COLO668 (cell line): Measurements from ENCODE around the gene SLC35F3.
"Not testable (repeated sequence)": the region's sequence is repeated elsewhere in the genome, so short reads cannot be mapped to it uniquely, and the experiment has no call there.

ENCODE experiments used
- DNase-seq: peaks from one replicate; lab custom pipeline; 2025; ENCODE audit not compliant: unreplicated experiment; lab: John Stamatoyannopoulos, UW

SLC35F3 gene

DNA sequence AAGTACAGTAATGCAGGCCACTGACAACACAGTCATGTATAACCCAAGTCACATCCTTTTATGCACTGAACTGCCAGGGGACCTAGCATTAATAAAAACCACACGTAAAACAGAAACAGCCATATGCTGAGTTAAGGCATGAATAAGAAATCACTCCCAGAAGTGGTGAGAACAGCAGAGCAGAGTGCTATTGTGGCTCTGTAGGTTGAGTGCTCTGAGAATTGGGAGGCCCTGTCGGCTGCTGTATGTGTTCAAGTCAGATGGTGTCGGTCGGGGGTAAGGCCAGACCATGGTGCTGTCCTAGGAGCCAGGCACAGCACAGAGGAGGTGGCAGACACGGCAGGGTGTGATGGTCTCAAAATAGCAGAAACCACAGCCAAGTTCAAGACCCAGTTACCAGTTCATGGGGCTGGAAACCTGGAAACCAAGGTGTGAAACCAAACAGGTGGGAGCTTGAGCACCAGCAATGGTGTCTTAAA lies 342.2 kb downstream of the SLC35F3 start:
- DNase-seq = no peak

DNA sequence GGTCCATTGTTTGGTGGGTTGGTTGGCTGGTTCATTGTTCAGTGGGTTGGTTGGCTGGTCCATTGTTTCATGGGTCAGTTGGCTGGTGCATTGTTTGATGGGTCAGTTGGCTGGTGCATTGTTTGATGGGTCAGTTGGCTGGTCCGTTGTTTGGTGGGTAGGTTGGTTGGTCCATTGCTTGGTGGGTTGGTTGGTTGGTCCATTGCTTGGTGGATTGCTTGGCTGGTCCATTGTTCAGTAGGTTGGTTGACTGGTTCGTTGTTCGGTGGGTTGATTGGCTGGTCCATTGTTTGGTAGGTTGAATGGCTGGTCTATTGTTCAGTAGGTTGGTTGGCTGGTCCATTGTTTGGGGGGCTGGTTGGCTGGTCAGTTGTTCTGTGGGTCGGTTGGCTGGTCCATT lies 343.3 kb downstream of the SLC35F3 start:
- not testable (repeated sequence) for DNase-seq

DNA sequence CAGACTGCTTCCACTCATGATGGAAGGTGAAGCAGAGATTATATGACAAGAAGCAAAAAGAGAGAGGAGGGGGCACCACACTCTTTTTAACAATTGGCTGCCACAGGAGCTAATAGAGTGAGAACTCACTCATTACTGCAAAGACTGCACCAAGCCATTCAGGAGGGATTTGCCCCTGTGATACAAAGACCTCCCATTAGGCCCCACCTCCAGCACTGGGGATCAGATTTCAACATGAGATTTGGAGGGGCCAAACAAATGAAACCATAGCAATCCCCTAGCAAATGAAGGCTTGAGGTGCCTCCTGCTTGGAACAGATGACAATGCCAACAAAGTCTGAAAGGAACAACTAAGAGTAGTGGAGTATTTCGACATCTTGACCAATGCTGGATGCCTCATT lies 346.3 kb downstream of the SLC35F3 start:
- DNase-seq = no peak

DNA sequence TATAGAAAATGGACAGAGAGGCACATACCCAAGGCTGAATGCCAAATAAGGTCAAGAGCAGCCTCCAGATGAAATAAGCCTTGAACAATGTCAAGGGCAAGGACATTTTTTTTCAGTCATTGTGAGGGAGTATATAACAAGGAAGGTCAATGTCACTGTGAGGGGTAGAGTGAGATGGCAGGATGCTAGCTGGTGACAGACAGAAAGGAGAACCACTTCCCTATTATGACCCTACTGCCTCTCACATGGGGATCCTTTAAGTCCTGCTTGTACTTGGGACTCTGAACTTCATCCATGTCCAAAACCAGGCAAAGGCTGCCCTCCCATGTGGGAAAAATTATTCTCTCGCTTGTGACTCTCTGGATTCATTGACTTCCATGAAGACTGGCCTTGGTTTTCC lies 349.3 kb downstream of the SLC35F3 start:
- DNase-seq = no peak

DNA sequence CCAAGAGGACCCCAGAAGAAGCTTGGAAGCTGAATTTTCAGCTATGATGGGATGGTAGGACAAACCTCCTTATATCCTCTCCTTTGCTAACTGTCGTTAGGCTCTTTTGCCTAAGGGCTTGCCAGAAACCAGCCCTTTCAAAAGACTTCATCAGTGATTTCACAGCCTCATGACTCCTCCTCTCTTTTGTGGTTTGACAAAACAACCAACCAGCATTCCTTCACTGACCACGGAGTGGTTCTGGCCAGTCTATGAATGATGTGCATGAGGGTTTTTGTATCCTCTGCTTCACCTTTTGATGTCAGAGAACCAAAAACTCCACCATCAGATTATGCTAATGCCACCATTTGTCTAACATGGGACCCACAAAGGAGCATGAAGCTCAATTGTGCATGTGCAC lies 351.9 kb downstream of the SLC35F3 start:
- no peak for DNase-seq

DNA sequence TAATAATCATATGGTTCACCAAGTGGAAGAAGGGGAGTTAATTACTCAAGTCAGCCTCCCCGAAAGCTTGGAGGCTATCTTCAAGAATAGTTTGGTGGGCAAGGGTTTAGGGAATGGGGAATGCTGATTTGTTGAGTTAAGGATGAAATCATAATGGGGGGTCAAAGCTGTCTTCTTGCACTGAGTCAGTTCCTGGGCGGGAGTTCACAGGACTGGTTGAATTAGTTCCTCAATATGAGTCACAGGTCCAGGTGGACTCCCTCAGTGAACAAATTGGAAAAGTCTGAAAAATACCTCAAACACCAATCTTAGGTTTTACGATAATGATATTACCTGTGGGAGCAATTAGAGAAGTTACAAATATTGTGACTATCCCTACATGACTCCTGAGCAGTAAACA lies 353.6 kb downstream of the SLC35F3 start:
- DNase-seq = no peak

DNA sequence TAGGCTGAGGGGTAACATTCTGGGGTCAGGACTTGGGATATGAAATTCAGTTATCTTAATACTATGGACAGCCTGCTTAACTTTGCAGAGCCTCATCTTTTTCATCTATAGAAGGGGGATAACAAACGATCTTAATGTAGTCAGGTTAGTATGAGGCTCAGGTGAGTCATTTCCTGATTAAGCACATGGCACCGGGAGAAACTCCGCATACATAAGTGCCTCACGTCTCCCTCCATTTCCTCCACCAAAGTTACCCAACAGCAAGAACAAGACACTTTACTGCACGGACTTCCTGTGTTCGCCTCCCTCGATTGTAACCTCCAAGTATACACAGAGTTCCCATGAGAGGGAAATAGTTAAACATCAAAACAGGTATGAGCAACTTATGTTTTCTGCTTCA lies 356.1 kb downstream of the SLC35F3 start:
- DNase-seq = no peak

DNA sequence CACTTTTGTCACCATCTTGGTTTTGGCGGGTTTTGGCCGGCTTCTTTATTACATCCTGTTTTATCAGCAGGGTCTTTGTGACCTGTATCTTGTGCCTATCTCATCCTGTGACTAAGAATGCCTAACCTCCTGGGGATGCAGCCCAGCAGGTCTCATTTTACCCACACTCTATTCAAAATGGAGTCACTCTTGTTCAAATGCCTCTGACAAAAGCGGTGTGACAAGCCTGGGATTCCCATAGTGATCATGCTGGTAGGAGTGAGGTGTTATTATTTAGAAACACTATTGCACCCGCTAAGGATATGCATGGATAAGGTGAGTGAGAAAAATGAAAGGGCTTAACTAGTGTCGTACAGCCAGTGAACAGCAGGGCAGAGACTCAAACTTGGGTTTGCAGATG lies 357.1 kb downstream of the SLC35F3 start:
- DNase-seq = no peak

DNA sequence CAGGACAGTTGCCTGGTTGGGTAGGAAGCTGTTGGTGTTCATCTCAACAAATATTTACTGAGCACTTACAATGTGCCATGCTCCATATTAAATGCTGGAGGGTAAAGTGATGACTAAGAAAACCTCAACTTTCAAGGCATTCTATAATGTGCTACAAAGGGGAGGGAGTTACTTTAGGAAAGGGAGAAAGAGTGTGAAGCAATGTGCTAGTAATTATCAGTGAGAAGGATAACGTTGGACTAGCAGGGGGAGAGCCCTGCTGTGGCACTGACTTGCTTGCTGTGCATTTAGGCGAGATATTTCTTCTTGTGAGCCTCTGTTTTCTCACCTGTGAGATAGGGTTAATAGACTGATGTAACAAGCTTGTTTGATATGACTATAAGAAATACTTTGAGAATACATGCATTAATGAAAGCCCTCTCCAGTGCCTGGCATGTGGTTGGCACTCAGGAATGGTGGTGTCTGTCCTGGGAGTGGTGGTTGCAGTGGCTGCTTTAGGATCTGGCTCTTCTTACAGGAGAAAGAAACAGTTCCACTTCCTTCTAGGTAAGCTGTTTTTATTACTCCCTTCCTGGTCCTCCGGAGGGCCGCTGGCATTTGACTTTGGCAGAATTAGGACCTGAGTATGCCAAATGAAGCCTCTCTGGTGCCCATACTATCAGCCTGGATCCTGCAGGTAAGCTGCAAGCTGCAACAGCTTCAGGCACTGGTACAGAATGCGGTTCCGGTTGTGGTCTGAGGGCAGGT lies 357.7 kb downstream of the SLC35F3 start:
- DNase-seq = no peak

DNA sequence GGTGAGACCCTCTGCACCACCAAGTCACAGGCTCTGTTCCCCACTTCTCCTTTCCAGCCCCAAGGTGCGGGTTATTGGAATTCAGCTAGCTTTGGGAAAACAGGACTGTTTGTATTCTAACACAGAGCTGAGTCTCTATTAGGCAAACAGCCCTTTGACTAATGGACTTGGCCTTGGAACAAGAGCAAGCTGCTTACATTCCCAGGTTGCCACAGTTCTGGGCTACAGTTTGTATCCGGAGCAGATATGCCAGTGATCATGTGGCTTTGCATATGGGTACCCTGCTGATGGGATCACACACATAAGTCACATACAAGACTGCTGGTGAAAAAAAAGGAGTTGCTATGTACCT lies 358.3 kb downstream of the SLC35F3 start:
- no peak for DNase-seq

DNA sequence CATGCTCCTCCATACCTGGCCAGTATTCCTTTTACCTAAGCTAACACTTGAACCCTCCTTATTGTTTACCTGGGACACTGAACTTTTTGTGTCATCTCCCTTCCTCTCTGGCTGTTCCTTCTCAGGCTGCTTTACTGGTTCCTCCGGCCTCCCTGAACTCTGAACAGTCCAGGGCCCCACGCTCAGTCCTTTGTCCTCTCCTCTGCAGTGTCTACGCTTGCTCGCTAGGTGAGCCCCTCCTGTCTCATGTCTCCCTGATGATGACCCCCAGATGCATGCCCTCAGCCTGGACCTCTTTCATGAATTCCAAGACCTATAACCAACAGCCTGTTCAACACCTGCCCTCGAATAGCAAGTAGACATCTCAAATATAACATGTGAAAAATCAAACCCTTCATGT lies 360.4 kb downstream of the SLC35F3 start:
- DNase-seq = no peak

DNA sequence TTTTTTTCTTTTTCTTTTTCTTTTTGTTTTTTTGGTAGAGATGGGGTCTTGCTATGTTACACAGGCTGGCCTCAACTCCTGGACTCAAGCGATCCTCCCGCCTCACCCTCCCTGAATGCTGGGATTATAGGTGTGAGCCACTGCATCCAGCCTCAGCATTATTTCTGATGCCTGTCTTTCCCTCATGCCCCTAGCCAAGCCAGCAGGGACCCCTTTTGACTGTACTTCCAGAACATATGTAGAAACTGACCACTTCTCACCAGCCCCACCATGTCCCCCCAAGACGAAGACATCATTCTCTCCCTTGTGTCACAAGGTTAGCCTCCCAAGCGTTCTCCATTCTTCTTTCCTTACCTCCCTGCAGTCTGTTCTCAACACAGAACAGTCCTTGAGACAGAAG lies 360.8 kb downstream of the SLC35F3 start:
- no peak for DNase-seq

DNA sequence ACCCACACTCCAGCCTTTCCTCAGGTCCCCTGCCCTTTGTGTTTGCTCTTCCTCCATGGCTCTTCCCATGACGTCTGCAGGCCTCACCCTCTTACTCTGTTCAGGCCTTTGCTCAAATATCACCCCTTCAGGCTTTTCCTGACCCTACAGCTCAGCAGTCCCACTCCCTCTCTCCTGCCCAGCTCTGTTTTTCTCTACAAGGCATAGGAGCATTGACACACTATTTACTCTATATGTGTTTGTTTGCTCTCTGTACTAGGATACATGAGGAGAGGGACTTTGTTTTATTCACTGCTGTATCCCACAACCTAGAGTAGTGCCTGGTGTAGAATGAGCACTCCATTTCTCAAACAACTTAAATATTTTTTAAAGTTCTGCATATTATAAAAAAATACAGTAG lies 361.4 kb downstream of the SLC35F3 start:
- DNase-seq = peak; percentile 68

DNA sequence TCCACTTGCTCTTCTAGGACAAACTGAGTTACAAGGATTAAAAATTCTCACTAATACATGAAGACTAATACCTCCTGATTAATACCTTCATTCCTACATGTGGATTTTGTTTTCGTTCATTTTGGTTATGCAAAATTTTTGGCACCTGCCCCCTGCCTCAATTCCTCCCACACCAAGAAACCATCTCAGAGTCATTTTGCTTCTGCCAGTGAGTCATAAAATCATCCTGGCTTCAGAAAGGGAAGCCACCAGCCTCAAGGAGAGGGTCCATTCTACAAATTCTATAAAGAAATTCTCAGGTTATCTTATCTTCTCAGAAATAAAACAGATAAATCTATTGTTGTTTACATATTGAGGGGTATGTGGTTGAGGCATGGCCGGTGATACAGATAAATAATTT lies 365.6 kb downstream of the SLC35F3 start:
- DNase-seq = no peak

DNA sequence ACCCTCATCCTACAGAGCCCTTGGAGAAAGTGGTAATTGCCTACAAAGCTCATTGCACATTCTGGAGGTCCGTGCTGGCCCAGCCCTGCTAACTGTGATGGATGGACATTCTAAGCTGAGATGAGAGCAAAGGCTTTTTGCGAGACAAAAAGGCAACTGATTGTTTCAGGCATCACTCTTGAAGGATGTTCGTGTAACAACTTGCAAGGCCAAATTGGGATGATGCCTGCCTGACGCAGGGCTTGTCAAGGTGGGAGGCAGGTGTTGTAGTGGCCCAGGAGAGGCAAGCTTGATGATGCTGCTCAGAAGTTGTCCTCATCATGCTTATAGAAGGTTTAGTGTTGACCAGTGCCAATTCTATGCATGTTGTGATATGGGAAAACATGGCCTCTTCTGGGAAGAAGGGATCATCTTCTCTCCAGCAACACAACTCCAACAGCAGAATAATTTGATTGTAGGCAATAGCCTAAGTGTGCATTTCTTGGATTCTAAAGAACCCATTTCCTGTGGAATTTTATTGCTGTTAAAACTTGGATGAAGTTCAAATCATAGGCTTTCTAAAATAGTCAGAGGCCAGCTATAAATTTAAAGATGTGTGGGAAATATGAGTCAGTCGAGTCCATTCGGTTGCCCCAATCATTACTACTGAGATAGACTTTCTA lies 366.2 kb downstream of the SLC35F3 start:
- no peak for DNase-seq

DNA sequence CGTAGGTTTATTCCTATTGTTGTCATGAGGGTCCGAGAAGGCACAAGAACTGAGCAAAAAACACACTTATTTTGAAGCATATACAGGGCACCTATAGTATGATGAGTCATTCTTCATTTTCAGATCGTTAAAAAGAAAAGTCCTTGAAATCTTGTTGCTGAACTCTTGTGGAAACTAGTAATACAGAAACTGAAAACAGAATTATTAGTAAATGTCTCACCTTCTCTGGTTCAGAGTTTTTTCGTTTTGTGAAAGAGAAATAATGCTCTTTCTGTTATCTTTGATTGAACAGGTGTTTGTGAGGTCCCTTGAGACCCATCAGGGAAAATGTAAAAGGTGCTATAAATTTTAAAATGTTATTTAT lies 366.7 kb downstream of the SLC35F3 start:
- no peak for DNase-seq

DNA sequence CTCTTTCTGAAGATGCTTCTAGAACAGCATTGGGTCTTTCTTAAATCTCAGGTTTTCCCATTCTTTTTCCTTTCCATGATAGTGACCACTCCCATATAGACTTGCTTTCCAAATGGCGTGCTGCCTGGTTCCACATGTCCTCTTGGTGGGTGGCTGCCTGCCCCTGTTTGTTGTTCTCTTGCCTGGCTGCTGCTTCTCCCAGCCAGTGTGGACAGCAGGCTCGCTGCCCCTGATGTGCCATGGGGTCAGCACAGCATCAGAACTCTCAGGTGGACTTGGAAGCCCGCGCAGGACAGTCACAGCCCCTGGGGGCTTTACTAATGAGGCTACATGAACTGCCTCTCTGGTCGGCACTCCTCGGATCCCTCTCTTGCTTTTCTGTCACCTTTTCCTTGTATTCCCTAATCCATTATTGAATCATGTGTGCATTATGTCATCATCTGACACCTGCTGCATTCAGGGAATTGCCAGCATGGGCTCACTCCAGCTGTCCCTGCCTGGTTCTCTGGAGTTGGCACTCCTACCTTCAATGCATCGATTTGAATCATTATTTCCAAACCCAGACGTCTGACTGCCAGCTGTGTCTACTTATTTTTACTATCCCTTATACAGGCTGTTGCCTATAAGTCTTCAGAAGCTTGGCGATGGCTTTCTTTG lies 368.3 kb downstream of the SLC35F3 start:
- peak; percentile 78 for DNase-seq

DNA sequence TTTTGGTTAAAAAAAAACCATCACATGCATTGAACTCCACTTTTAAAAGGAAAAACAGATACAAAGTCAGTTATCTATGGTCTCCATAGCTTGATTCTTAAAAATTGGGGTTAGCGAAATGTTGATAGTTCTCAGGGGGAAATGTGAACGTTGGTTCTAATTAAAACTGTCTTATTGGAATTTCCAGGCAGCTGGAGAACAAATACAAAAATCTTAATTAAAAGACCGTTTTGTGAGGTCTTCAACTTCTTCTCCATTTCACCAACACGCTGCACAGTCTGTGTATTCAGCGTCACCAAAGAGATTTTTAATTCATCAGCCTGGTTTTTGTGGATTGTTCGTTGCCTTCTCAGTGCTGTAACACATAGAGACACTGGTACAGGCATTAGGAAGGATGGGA lies 369.5 kb downstream of the SLC35F3 start:
- no peak for DNase-seq

DNA sequence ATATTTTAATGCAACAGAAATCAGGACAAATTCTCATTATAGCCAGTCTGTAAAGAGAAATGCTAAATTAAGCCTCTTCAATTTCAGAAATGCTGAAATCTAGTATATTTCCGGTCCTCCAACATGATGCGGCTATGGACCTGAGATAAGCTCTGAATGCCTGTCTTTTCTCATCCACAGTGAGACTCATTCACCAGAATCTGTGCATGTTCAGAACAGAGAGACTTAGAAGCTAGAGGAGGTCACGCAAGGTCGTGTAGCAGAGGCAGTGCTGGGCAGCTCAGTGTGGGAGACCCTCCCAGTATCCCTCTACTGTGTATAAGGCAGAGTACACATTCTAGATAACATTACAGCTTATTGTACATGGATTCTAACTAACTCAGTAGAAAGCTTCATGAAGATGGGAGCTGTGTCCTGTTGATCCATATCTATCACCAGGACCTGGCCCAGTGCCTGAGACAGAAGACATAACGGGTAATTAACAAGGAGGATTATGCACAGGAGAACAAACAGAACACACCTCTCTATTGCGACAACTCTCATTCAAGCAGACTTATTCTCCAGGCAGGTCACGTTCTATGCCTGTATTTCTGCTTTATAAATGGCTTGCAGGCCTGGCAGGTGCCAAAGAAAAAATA lies 371.8 kb downstream of the SLC35F3 start:
- DNase-seq = no peak

DNA sequence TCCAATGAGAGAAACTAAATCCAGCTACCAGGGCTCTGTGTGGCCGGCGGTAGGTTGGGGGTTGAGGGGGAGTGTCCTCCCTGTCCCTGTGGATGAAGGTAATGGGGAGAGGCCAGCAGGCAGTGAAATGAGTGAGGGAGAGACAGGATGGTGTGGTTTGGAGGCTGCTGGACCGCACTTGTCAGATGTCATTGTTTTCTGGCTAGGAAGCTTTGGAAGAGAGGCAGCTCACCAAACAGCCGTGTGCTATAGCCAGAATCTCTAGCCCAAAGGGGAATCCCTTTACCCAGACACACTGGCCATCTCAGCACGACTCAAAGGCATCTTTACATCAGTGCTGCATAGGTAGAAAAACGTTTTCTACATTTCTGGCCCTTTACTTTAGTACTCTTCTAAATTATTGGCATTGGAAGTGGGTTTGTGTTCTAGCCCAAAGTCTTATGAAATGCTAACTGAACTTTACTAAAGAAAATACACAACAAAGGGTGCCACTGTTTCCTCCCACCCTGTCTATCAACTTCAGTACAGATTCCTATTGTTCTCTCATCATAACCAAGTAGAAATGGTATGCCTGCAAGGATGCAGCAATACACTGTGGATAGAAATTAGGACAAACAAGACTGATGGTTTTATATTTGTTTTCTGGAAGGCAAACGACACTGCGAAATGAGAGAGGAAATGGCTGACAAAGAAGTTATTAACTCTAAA lies 372.8 kb downstream of the SLC35F3 start:
- DNase-seq = no peak

DNA sequence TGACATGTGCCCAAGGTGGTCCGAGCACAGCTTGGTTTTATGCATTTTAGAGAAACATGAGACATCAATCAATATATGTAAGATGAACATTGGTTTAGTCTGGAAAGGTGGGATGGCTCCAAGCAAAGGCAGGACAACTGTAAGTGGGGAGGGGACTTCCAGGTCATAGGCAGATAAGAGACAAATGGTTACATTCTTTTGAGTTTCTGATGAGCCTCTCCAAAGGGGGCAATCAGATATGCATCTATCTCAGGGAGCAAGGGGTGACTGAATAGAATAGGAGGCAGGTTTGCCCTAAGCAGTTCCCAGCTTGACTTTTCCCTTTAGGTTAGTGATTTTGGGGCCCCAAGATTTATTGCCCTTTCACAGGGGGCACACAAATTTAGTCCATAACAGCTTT lies 374.5 kb downstream of the SLC35F3 start:
- DNase-seq = no peak
